ENCODE data around the gene SYNDIG1L.
"Not testable (repeated sequence)": the region's sequence is repeated elsewhere in the genome, so short reads cannot be mapped to it uniquely, and the experiment has no call there.

Gene SYNDIG1L

DNA sequence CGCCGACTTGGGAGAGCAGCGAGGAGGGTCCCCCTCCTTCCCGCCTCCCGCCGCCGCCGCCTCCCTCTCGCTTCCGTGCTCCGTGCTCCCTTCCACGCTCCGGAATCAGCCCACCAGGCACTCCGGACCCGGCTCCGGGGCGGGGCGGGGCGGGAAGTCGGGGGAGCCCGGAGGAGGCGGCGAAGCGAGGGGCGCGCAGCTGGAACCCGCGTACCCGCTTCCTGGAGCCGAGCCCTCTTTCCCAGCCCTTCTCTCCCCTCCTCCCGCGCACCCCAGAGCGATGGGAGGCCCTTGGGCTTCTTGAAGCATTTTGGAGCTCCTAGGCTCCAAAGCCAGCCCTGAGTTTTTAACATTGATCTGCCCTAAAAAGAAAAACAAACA is at the start of gene SYNDIG1L:
Gene SYNDIG1L (minus strand): TSS at position 9 of the 381 bp plus-strand sequence. CDS start 16,466 bp downstream, outside the sequence.
- DNase-seq (ENCODE audit: low spot score) = no peak

DNA sequence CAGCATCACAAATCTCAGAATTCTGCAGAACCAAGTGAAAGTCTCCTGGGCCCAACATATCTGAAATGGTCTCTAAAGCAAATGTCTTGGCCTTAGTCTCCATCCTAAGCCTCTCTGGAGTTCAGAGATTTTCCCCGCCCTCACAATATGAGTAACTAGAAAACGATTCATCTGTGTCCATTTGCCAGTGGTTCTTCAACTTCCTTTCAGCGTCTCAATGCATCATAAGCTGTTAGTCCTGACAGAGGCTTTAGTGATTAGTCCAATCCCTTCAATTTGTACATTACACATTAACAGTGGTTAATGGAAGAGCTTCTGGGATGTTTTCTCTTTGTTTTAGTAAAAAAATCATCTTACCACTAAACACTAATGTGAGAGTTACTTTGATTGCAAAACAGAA is 49.7 kb upstream of the SYNDIG1L start:
- no peak for DNase-seq (ENCODE audit: low spot score)

DNA sequence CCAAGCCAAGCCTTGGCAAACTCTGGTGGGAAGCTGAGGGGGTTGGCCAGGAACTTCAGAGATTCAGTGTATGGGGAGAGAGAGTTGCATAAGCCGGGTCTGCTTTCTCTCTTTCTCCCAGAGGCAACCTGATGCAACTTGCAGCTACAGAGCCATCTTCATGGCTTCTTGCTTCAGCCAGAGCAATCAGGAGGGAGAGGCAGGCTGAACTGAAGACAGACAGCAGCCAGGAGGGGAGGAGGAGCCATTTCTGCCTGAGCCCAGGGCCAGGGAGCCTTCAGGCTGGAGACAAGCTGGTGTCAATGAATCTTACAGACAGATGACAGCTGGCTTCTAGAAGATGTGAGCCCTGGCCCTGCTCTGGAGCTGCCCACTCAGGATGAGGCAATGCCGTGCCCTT is 48.4 kb upstream of the SYNDIG1L start:
- no peak for DNase-seq (ENCODE audit: low spot score)

DNA sequence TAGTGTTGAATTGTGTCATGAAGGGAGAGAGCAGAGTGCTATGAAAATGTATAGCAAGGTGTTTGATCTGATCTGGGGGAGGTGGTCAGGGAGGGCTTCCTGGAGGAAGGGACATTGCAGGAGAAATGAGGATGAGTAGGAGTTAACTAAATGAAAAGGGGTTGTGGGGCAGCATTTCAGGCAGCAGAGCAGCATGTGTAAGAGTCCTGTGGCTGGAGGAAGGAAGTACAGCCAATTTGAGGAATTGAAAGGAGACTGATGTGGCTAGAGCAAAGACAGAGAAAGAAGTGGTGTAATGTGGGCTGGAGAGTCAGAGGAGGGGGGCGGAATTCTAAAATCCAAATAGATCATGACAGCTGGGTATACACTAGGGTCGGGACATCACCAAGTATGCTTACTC is 46.6 kb upstream of the SYNDIG1L start:
- DNase-seq (ENCODE audit: low spot score) = no peak

DNA sequence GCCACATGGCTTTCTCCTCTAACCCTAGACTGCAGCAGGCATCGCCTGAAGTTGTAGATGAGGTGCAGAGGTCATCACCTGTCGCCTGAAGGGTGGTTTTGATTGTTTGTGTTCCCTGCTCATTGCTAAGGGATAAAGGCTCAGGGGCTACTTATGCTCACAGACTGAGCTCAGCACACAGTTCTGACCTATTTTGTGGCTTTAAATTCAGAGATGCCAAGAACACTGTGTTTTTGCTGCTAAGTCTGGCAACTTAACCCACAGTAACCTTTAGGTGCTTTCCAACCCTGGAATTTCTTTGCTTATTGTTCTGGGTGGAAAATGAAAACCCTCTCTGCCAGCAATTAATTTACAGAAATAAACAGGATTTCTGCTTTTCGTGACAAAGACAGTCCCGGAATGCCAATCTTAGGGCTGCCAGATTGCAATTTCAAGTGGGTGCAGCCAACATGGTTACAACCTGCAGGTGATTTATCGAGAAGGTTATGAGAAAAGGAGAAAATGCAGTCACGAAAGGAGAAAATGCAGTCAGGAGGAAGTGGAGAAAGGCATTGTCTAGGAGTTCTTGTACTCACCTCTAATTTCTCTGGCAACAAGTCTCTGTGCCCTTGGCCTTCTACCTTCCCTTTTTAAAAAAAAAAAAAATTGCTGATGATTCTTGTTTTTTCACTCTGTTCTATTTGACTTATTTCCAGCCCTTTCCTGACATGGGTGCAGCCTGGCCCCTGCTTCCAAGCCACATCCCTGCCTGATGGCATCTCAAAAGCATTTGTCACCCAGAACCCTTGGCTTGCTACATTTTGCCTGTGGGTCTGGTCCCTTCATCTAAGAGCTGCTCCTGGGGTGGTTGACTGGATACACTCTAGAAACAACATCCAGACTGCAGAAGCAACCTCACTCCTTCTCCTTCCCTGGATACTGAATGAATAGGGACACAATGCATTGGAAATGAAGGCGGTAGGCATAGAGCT is 43.8 kb upstream of the SYNDIG1L start:
- no peak for DNase-seq (ENCODE audit: low spot score)

DNA sequence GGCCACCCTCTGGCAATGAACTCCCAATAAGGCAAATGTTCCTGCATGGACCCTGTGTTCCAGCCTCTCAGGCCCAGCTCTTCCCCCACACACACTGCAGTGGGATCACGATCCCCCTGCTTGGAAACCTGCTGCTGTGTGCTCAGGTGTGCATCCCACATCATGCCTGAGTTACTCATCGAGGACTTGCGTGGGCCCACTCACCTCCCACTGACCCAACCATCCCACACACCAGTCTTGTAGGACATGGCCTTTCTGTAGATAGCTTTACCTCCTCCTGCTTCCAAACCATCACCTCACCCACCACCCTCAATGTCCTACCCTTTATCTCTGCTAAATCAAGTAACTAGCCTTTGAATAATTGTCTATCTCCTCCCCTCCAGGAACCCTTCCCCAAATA is 42.5 kb upstream of the SYNDIG1L start:
- no peak for DNase-seq (ENCODE audit: low spot score)

DNA sequence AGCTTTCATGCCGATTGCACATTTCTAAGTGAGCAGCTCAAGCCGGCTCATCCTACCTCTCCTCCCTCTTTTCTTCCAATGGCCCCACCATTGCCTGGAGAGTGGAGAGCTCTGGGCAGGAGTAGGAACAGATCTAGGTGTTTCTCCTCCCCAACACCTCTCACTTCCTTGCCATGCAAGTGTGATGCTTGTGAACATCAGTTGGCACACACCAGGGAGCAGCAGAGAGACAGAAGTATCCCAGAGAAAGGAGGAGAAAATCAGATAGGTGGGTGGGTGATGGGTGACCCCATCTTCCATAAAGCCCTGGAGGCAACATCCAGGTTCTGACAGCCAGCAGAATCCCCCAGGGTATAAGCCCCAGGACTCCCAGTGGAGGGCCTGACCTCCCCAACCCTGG is 39.3 kb upstream of the SYNDIG1L start:
- DNase-seq (ENCODE audit: low spot score) = no peak

DNA sequence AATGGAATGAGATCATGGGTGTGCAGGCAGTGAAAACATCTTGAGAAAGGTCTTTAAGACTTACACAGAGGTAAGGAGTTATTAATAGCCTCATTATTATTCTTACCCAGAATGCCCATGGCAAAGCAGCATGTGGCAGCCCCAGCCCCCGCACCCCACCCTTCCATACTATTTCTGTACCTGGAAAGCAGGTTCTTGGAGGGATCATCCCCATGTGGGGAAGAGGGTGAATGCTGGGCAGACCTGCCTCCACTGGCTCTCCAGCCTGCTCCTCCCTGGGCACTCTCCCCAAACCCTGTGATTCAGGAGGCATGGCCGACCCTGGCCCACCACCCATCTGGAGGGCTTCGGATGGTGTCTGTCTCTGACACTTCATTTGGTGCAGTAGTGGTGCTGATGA is 38.8 kb upstream of the SYNDIG1L start:
- no peak for DNase-seq (ENCODE audit: low spot score)

DNA sequence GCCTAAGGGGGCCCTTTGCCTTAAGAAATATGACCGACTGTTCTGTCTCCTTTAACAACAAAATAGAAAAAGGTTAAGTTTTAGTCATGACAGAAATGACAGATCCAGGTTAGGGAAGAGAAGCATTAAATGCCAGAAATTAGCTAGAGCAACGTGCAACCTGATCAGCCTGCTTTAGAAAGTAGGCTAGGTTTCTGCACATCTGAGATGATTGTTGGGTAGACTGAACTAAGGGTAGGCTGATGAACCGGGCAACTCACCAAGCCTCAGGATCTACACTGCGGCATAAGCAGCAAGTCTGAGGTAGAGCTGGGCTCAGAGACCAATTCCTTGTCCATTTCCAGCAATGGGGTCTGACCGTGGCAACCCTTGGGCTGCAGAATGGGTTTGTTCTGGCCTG is 37.7 kb upstream of the SYNDIG1L start:
- DNase-seq (ENCODE audit: low spot score) = no peak

DNA sequence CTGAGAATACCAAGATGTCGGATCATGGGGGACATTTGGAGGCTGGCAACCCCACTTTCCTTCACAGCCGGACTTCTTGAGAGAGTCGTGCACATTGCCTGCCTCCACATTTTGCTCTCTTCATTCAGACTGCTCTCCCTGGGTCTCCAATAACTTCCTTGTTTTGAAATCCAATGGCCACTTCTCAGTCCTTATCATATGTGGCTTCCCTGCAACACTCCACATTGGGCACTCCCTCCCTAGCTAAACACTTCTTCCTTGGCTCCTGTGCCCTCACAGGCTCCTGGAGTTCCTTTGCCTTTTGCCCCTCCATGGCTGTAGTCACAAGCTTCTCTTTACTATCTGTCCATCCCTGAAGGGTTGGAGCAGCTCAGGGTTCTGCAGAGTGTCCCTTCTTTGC is 37.0 kb upstream of the SYNDIG1L start:
- no peak for DNase-seq (ENCODE audit: low spot score)

DNA sequence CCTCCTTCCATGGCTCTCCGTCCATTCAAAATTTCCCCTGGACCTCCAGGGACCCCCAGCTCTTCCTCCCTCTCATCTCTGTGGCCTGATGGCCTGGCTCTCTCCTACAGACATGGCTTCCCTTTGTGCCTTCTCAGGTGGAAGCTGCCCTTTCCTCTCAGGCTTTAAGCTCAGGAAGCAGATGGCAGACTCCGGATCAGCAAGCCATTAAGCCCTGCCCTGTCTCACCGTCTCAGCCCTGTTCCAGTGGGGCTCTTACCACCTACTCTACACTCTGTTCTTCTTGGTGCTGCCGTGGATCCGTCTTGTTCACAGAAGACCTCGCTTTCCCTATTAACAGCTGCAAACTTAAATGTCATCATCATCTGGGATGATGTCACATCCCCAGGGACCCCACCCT is 34.0 kb upstream of the SYNDIG1L start:
- DNase-seq (ENCODE audit: low spot score) = no peak

DNA sequence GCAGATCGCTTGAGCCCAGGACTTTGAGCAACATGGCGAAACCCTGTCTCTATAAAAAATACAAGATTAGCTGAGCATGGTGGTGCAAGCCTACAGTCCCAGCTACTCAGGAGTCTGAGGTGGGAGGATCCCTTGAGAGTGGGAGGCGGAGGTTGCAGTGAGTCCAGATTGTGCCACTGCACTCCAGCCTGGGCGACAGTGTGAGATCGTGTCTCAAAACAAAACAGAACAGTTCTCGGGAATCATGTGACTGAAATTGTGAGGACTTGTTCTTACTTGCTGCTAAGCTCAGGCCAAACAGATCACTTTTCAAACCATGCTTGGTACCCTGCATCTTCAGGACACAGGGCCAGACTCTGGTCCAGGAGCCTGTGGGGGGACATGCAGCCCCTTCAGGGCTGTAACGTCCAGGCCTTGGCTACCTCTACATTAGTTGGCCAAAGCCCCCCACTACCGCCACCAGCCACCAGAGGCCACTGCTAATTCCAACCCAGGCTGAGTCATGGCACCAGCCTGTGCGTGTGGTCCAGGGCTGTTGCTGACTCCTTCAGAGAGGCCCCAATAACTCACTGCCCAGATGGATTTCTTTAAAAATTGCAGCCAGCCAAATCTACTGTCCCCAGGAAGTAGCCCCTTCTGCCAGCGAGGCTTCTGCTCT is 33.4 kb upstream of the SYNDIG1L start:
- no peak for DNase-seq (ENCODE audit: low spot score)

DNA sequence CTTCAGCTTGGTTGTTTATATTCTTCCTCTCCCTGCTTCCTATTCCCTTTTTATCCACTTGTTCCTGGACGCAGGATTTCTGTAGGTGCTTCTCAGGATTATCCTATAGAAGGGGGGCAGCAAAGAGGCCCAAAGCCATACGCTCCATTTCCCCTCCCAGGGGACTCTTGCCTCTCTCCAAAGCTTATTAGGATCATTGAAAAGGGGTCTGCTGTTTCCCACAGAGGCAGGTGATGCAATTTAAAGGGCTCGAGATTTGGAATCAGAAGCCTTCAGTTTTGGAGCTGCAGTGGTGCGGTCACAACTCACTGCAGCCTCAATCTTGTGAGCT is 31.5 kb upstream of the SYNDIG1L start:
- DNase-seq (ENCODE audit: low spot score) = no peak

DNA sequence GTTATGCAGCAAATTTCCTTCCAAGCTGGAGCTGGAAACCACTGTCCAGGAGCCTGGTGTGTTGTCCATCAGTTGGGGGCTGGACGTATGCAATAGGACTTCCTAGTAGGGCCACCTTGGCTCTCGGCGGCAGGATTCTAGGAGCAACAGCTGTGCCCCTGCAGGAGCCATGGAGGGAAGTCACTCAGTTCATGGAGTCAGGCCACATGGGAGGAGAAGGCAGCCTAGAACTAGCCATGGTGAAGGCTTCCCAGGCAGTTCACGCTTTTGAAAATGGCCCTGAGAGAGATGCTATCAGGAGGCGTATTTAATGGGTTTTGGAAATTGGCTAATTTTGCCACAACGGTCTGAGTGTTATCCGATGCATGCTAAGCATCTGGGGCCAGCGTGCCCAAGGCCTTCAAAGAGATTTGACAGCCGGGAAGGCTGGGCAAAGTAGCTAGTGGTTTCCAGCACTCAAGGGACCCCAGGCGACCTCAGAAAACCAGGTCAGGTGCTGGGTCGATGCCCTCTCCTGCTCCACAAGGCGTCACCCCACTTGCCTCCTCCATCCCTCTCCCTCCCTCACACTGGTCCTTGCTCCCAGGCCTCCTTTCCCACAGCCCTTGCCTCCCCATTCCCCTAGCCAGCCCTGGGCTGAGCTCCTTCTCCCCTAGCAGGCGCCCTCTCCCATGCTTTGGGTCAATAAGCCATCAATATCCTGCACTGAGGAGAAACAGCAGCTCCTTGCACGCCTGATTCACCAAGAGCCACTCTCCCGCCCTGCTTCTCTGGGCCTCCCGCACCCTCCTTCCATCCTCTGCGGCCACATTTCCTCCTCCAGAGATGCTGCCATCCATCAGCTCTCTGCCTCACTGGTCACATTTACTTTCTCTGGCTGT is 30.9 kb upstream of the SYNDIG1L start:
- DNase-seq (ENCODE audit: low spot score) = no peak

DNA sequence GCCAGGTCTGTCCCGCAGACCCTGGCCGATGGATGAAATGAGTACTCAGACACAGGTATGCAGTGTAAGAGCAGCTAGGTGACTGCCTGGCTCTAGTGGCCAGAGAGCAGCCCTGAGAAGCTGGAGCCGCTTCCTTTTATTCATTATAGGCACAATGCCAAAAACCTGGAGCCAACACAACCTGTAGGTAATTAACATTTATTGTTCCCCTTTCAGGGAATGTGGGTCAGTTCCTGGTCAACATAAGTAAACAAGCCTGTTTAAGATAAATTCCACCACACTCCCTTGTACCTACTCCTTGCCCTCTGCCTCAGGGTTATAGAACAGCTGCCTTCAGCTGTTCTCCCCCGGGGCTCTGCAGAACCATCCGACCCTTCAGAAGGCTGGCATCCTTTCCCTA is 28.4 kb upstream of the SYNDIG1L start:
- not testable (repeated sequence) for DNase-seq (ENCODE audit: low spot score)

DNA sequence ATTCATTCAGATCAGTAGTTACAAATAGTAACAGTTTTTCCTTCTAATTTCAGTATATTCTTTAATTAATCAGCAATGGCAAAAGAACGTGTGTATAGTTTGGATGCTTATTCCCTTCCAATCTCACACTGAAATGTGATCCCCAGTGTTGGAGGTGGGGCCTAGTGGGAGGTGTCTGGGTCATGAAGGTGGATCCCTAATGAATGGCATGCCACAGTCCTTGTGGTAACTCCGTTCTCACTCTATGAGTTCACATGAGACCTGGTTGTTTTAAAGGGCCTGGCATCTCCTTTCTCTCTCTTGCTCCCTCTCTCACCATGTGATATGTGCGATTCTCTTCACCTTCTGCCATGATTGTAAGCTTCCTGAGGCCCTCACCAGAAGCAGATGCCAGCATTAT is 18.9 kb upstream of the SYNDIG1L start:
- no peak for DNase-seq (ENCODE audit: low spot score)

DNA sequence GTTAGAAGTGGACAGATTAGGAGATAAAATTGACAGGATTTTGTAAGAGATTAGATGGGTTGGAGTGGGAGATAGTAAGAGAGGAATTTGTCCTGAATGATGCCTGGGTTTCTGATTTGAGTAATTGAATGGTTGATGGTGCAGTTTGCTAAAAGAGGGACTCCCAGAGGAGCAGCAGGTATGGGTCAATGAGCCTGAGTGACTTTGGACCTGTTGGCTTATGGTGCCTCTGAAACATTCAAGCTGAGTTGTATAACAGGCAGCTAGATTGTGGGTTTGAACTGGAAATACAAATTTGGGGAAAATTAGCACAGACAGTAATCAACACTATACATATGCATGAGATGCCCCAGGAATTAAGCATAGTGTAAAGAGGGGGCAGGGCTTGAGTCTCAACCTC is 16.7 kb upstream of the SYNDIG1L start:
- no peak for DNase-seq (ENCODE audit: low spot score)

DNA sequence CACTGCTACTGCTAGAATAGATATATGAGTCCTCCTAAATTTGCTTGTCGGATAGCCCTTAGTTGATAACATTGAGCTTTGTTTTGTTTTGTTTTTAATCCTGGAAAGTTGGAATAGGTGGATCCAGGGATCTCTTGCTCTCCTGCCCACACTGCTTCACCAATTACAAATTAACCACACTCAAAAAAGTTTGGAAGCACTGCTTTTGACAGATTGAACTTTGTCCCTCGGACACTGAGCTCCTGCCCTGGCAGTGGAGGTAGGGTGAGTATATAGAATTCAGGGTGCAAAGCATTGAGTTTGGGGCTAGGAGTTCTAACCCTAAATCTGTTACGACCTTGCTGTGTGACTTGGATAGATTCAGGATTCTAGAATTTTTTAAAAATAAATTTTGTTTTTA is 15.1 kb upstream of the SYNDIG1L start:
- DNase-seq (ENCODE audit: low spot score) = no peak

DNA sequence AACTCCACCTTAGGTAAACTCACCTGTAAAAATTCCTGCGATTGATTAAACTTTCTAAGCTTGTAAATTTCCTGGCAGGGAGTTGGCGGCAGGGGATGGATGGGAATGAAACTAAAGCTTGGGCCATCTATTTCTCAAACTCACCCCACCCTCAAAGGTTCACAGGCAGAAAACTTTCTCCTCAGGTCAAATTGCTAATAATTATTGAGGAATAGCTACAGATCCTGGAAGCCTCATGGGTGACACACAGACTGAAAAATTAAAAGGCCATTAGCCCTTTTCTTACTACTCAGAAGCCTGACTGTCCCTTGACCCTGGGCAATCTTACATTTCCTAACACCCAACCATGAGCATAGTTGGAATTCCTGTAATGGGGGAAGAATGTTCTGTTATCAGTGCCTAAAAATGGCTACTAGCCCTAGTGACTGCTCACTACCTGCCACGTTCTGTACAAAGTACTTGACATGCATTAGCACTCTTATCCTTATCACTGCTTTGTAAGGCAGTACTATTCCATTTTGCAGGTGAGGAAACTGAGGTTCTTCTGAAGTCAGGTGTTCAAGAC is 12.4 kb upstream of the SYNDIG1L start:
- DNase-seq (ENCODE audit: low spot score) = no peak

DNA sequence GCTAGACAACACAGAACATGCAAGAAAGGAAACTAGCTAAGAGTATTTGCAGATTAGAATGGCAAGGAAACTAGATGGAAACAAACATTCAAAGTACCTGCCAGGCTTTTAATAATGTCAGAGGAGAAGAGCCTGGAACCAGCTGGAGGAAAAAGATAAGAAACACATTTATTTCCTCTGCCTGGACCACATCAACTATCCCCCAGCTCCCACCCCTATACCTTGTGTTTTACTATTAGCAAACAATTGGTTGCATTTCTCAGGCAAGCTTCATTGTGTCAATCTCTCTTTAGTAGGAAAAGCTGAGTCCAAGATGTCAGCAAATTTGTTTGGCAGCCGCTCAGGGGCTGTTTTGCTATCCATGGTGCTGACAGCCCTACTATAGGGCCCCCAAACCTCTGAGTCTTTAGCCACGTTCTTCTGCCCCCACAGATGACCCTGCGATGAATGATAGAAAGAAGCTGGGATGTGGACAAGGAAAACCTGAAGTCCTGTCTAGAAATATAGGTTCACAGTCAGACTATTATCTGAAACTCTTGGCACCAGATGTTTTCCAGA is 11.6 kb upstream of the SYNDIG1L start:
- no peak for DNase-seq (ENCODE audit: low spot score)

DNA sequence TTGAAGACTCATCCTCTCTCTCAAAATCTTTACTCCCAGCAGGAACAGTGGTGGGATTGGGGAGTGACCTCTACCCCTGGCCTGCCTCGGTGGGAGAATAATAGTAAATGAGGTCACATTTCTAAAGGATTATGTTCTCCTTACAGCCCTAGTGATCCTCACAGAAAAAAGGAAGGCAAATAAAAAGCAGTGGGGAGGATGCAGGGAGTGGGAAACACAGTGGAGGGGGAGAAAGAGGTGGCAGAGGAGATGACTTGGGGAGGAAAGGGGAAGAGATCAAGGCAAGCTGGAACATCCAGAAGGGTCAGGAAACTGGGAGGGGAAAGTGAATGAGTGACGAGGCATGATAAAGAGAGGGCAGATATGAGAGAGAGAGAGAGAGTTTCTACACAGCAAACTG is 8.3 kb upstream of the SYNDIG1L start:
- no peak for DNase-seq (ENCODE audit: low spot score)

DNA sequence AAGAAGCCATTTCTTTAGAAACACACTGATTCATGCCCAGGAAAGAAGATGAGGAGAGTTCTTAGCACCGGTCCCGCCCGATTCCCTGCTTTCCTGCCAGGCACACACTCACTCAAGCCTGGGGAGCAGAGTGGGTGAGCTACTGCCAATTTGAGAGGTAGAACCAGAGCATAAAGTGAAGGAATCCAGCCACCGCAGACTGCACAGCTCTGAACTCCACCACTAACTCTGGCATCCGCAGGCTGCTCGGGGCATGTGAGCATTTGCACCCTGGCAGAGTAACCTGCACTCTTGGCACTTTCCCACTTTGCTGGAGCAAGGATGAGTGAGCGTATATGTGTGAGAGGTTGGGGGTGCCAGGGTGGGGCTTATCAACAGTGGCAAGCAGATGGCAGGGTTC is 4.0 kb upstream of the SYNDIG1L start:
- no peak for DNase-seq (ENCODE audit: low spot score)

Measured in CD4-positive, alpha-beta T cell treated with Interleukin-6 at 100 ng/mL for 8 hours (primary cell).